K562 (cell line): ENCODE results near the gene CITED1. TPM values are rescaled to one million over a fixed set of nuclear protein-coding genes. Genes with fewer than 3 reads are reported as not detected.
"Not testable (repeated sequence)": the region's sequence is repeated elsewhere in the genome, so short reads cannot be mapped to it uniquely, and the experiment has no call there.

Source experiments
- ATAC-seq: fragments of 200-7000 bp; cut with Tn5 transposase; 3 replicates; pipeline ENCODE4 v1.9.1; 2020; ENCODE audit warnings: moderate library complexity
- BruUV-seq: library from RNA; stranded (reverse); fragments of 400-500 nt; replicated peaks from 2 replicates; lab custom pipeline; 2021; lab: Mats Ljungman, UMichigan
- CTCF ChIA-PET: fragments of 300-600 bp; formaldehyde crosslinking; extraction: SDS; loops from one replicate; lab custom pipeline; 2021; ENCODE audit warnings: low intra/inter-chr PET ratio; lab: Yijun Ruan, JAX
- POLR2A ChIA-PET: fragments of 300-600, 350-650 bp; sonication (Branson Sonifier 250); formaldehyde crosslinking; extraction: SDS; loops from one replicate; lab custom pipeline; 2021; ENCODE audit warnings: antibody characterized with exemption, inconsistent platforms; lab: Yijun Ruan, JAX
- DNase-seq, 4 experiments: peaks; one replicate each; pipeline versions ENCODE4 v3.0.0 to v3.0.0-alpha.2; 2011 to 2018; ENCODE audit warnings: low spot score in 3 of 4, mixed read lengths in 3 of 4; ENCODE audit errors: extremely low read depth in 1 of 4
- FAIRE-seq: peaks from 2 replicates; lab custom pipeline; 2011; peaks lifted over from hg19 to GRCh38; lab: Jason Lieb, UNC
- H2AFZ ChIP-seq: 2 replicates; pipeline ENCODE4 v1.6.0; 2011; ENCODE audit warnings: low read depth, low read length, control low read depth, inconsistent platforms
- H3K27ac ChIP-seq: fragments of 200-600 bp; 3 replicates; pipeline ENCODE4 v1.8.0; 2011; ENCODE audit warnings: low read depth, mild to moderate bottlenecking, control low read depth, inconsistent platforms, low read length, moderate library complexity, mixed read lengths; ENCODE audit errors: extremely low read depth
- H3K27me3 ChIP-seq, 2 experiments: fragments of 300-600 bp in 1 of 2; 2 replicates in 1 of 2; 3 replicates in 1 of 2; pipeline versions ENCODE4 v1.6.0 to v1.8.0; 2011; ENCODE audit warnings: inconsistent platforms in 2 of 2, low read length in 2 of 2, mild to moderate bottlenecking in 1 of 2, mixed read lengths in 1 of 2, moderate library complexity in 1 of 2; ENCODE audit not compliant: control insufficient read depth in 2 of 2, insufficient read depth in 2 of 2
- H3K36me3 ChIP-seq: fragments of 300-600 bp; 3 replicates; pipeline ENCODE4 v1.8.0; 2011; ENCODE audit warnings: mild to moderate bottlenecking, low read length, inconsistent platforms; ENCODE audit not compliant: control insufficient read depth, insufficient read depth
- H3K4me1 ChIP-seq, 2 experiments: fragments of 200-600 bp in 1 of 2; replicated peaks in 1 of 2; 2 replicates in 1 of 2; 3 replicates in 1 of 2; pipeline versions ENCODE4 v1.5.1 to v1.8.0; 2011; ENCODE audit warnings: inconsistent platforms in 2 of 2, low read length in 2 of 2, mild to moderate bottlenecking in 1 of 2, mixed read lengths in 1 of 2, moderate library complexity in 1 of 2; ENCODE audit not compliant: control insufficient read depth in 2 of 2, insufficient read depth in 2 of 2
- H3K4me2 ChIP-seq: 2 replicates; pipeline ENCODE4 v1.6.1; 2011; ENCODE audit warnings: low read length, control low read depth, inconsistent platforms, mixed read lengths; ENCODE audit not compliant: insufficient read depth
- H3K4me3 ChIP-seq: fragments of 200-600 bp; sonication (generic), shearing (Covaris generic); 2 replicates; pipeline ENCODE4 v1.5.1; 2016; ENCODE audit warnings: control low read depth, inconsistent platforms
- H3K79me2 ChIP-seq: fragments of 200-600 bp; 3 replicates; pipeline ENCODE4 v1.8.0; 2011; ENCODE audit warnings: low read length, inconsistent platforms; ENCODE audit not compliant: control insufficient read depth, insufficient read depth
- H3K9ac ChIP-seq, 2 experiments: 2 replicates each; pipeline versions ENCODE4 v1.6.0 to v1.6.1; 2011; ENCODE audit warnings: low read depth in 2 of 2, low read length in 2 of 2, control low read depth in 1 of 2, inconsistent platforms in 1 of 2, mild to moderate bottlenecking in 1 of 2, mixed read lengths in 1 of 2; ENCODE audit not compliant: insufficient read depth in 1 of 2
- H3K9me1 ChIP-seq: one replicate; pipeline ENCODE4 v1.6.0; 2011; ENCODE audit warnings: inconsistent platforms, mild to moderate bottlenecking, low read length, moderate library complexity; ENCODE audit not compliant: control insufficient read depth, insufficient read depth
- H3K9me3 ChIP-seq: replicated peaks from 2 replicates; pipeline ENCODE4 v1.5.1; 2011; ENCODE audit warnings: low read depth, low read length, inconsistent platforms; ENCODE audit not compliant: control insufficient read depth, insufficient read depth
- H4K20me1 ChIP-seq: replicated peaks from 2 replicates; pipeline ENCODE4 v1.6.1; 2011; ENCODE audit warnings: low read length, inconsistent platforms, mixed read lengths; ENCODE audit not compliant: control insufficient read depth, insufficient read depth
- WGBS: fragments of 100-300 bp; shearing (Covaris generic); methylation state at CpG from one replicate; pipeline ENCODE4 v1.1.6; 2016; ENCODE audit warnings: low coverage, mixed read lengths; ENCODE audit not compliant: insufficient coverage; ENCODE audit errors: missing lambda C conversion rate; 5-methylcytosine and 5-hydroxymethylcytosine counted together
- in situ Hi-C: fragments of 300-500 bp; cut with MboI; formaldehyde crosslinking; loops from 4 replicates; pipeline ENCODE4 v1.15.0; 2018; ENCODE audit warnings: inconsistent platforms, mixed read lengths
- intact Hi-C: fragments of 100-400 bp; cut with micrococcal nuclease; formaldehyde crosslinking; loops from 2 replicates; pipeline ENCODE4 v1.14.2; 2022
- polyA plus RNA-seq, 8 experiments: library from polyadenylated mRNA; depleted of rRNA in 4 of 8; stranded (reverse) in 5 of 8; unstranded in 3 of 8; fragments of >200 nt; fragmentation: Nextera tagmentation in 2 of 8; fragmentation: Illumina TruSeq in 1 of 8; extraction: Ambion mirVana in 2 of 8; extraction: Trizol in 1 of 8; gene quantifications; 2 replicates each; pipeline versions ENCODE4 v1.2.1 to v1.2.3, GENCODE V29; 2011 to 2014; ENCODE audit warnings: inconsistent platforms in 1 of 8, missing spikeins in 1 of 8
- total RNA-seq, 7 experiments: library from RNA; depleted of rRNA in 6 of 7; stranded (reverse); fragments of >200 nt in 6 of 7; fragmentation: Illumina TruSeq in 2 of 7; extraction: Trizol in 2 of 7; gene quantifications; 2 replicates each; pipeline versions ENCODE4 v1.2.1 to v1.2.3, GENCODE V29; 2011 to 2021; ENCODE audit warnings: low replicate concordance in 1 of 7
- TF ChIP-seq, protein P1 (sequence below): sonication (generic); formaldehyde crosslinking; IDR thresholded peaks from 2 replicates; pipeline ENCODE4 v1.8.1; 2023; ENCODE audit warnings: mild to moderate bottlenecking, missing genetic modification reagents

The CITED1 gene
- total and polyA plus RNA-seq, 9 of the 15 experiments (the other 6 are each of a cell fraction or from before 2014, with no cell fraction given): 0.56 to 5.8 (median 4.2) TPM

DNA sequence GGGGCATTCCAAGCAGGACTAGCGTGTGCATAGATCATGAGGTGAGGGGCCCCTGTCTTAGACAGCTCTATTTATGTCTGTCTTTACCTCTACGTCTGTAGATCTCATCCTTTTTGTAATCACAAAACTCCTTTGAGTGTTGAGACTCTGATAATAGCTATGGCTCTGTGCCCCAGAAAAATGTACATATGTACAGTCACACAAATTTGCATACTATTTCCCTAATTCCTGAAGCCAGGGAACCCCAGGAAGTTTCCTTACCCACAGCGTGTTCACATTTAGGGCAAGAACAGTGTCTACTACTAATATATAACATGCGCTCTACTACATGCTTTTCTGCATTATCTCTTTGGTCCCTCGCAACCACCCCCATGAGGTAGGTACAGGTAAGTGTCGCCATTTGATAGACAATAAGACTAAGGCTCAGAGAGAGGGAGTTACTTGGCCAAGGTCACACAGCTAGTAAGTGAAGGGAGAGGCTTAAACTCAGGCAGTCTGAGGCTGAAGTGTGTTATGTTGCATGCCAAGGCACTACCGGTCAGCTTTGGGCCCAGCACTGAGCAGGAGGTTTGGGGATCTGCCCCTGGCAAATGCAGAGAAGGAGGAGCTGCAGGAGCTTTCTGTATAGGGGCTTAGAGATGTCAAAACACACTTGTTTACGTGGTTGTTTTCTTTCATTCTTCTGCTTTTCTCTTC, 21.0 kb upstream of the CITED1 start:
- no peaks in the 10 kb centered on the region for H3K27me3 ChIP-seq
- DNase-seq (no peak), ATAC-seq (no peak), FAIRE-seq (no peak)
- H3K4me2 ChIP-seq: no peak overlapping the region
- no peak overlapping the region for H3K4me3 ChIP-seq
- intact Hi-C loops: no loop called here
- H3K4me1 ChIP-seq: no peaks in the 10 kb centered on the region
- in situ Hi-C loops: no loop called here
- no peaks in the 10 kb centered on the region for H3K9me1 ChIP-seq
- no peak overlapping the region for H3K9ac ChIP-seq
- no TSS peak for BruUV-seq
- no peaks in the 10 kb centered on the region for H3K9me3 ChIP-seq
- H3K79me2 ChIP-seq: no peaks in the 10 kb centered on the region
- H4K20me1 ChIP-seq: 0 out of 2 replicates have a peak, but pooled peaks cover 4% of the 10 kb centered on the region
- H3K36me3 ChIP-seq: no peaks in the 10 kb centered on the region
- CTCF ChIA-PET: interaction anchor here (0.7 kb wide), 1 partner anchor 313 kb away, joined by 3 read pairs; no protein-coding TSS in a partner anchor
- POLR2A ChIA-PET: interaction anchor here (0.7 kb wide), 2 partner anchors 16 to 942 kb away, joined by 3 read pairs; no protein-coding TSS in a partner anchor
- no peak overlapping the region for H3K27ac ChIP-seq
- 35% methylated on average over 8 of the region's 8 CpGs for WGBS
- H2AFZ ChIP-seq: no peak overlapping the region
- TF ChIP-seq, protein P1, sequence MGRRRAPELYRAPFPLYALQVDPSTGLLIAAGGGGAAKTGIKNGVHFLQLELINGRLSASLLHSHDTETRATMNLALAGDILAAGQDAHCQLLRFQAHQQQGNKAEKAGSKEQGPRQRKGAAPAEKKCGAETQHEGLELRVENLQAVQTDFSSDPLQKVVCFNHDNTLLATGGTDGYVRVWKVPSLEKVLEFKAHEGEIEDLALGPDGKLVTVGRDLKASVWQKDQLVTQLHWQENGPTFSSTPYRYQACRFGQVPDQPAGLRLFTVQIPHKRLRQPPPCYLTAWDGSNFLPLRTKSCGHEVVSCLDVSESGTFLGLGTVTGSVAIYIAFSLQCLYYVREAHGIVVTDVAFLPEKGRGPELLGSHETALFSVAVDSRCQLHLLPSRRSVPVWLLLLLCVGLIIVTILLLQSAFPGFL (CRISPR knock-in tag): no peak

DNA sequence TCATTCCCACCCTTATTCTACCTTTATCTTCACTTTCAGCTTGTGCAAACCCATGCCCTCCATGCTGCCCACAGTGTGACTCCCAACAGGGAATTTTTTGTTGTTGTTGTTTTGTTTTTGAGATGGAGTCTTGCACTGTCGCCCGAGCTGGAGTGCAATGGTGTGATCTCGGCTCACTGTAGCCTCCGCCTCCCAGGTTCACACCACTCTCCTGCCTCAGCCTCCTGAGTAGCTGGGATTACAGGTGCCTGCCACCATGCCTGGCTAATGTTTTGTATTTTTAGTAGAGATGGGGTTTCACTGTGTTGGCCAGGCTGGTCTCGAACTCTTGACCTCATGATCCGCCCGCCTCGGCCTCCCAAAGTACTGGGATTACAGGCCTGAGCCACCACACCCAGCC, 13.9 kb upstream of the CITED1 start:
- H3K4me1 ChIP-seq, H3K4me2 ChIP-seq, DNase-seq, H3K27me3 ChIP-seq, H3K27ac ChIP-seq, POLR2A ChIA-PET, H3K9ac ChIP-seq, H4K20me1 ChIP-seq, CTCF ChIA-PET, intact Hi-C loops, H3K36me3 ChIP-seq, FAIRE-seq, H3K9me1 ChIP-seq, ATAC-seq, H2AFZ ChIP-seq, H3K4me3 ChIP-seq, H3K79me2 ChIP-seq, H3K9me3 ChIP-seq, BruUV-seq: not testable (repeated sequence)
- in situ Hi-C loops: loop anchor here (25.0 kb wide), 1 partner anchor 218 kb away; no protein-coding TSS in a partner anchor
- 49% methylated on average over 4 of the region's 8 CpGs for WGBS
